WTC11 (cell line): ENCODE data around the gene GUCY2D. TPM values are rescaled to one million over a fixed set of nuclear protein-coding genes. Genes with fewer than 3 reads are reported as not detected.

Source experiments
- ATAC-seq: fragments of 200-7000 bp; cut with Tn5 transposase; 2 replicates; pipeline ENCODE4 v1.10.0; 2021; ENCODE audit warnings: mild to moderate bottlenecking, moderate library complexity
- CTCF ChIA-PET: fragments of 300-600 bp; sonication (Branson Sonifier 250); formaldehyde crosslinking; loops from one replicate; lab custom pipeline; 2021; ENCODE audit warnings: antibody characterized with exemption; lab: Charles Lee
- POLR2A ChIA-PET: fragments of 350-600 bp; sonication (Branson Sonifier 250); formaldehyde crosslinking; loops from one replicate; lab custom pipeline; 2021; ENCODE audit warnings: antibody characterized with exemption; lab: Charles Lee
- DNase-seq: peaks from one replicate; pipeline ENCODE4 v3.0.0; 2021; ENCODE audit warnings: low spot score
- H3K27ac Mint-ChIP-seq: 2 replicates; pipeline ENCODE4 v1.8.0; 2021; ENCODE audit warnings: mixed read lengths
- H3K27me3 Mint-ChIP-seq: 2 replicates; pipeline ENCODE4 v1.8.0; 2021; ENCODE audit warnings: low read depth, mild to moderate bottlenecking, moderate library complexity, mixed read lengths
- H3K36me3 Mint-ChIP-seq: 2 replicates; pipeline ENCODE4 v1.8.0; 2021; ENCODE audit warnings: mixed read lengths
- H3K4me1 Mint-ChIP-seq: 2 replicates; pipeline ENCODE4 v1.8.0; 2022; ENCODE audit warnings: mixed read lengths
- H3K4me3 Mint-ChIP-seq: 2 replicates; pipeline ENCODE4 v1.8.0; 2021; ENCODE audit warnings: mild to moderate bottlenecking, moderate library complexity, mixed read lengths
- H3K9me3 Mint-ChIP-seq: 2 replicates; pipeline ENCODE4 v1.8.0; 2021; ENCODE audit warnings: mixed read lengths
- ESRRA ChIP-seq: sonication (generic); formaldehyde crosslinking; IDR thresholded peaks from 2 replicates; pipeline ENCODE4 v1.8.1; 2022; ENCODE audit warnings: mild to moderate bottlenecking, missing genetic modification reagents, borderline replicate concordance
- FOXP4 ChIP-seq: sonication (generic); formaldehyde crosslinking; IDR thresholded peaks from 2 replicates; pipeline ENCODE4 v1.8.0; 2022; ENCODE audit warnings: mild to moderate bottlenecking, missing genetic modification reagents
- IRF2 ChIP-seq: sonication (generic); formaldehyde crosslinking; IDR thresholded peaks from 2 replicates; pipeline ENCODE4 v1.8.0; 2022; ENCODE audit warnings: low read depth, missing genetic modification reagents, borderline replicate concordance
- MLX ChIP-seq: sonication (generic); formaldehyde crosslinking; IDR thresholded peaks from 2 replicates; pipeline ENCODE4 v1.8.1; 2023; ENCODE audit warnings: mild to moderate bottlenecking, missing genetic modification reagents, moderate library complexity
- NFATC4 ChIP-seq: fragments of 250-450 bp; sonication (Bioruptor Pico); IDR thresholded peaks from 2 replicates; pipeline ENCODE4 v1.9.0; 2021; ENCODE audit warnings: mild to moderate bottlenecking
- NR3C1 ChIP-seq: sonication (generic); formaldehyde crosslinking; conservative IDR thresholded peaks from 2 replicates; pipeline ENCODE4 v1.8.1; 2023; ENCODE audit warnings: low read depth, mild to moderate bottlenecking, missing genetic modification reagents
- TEAD1 ChIP-seq: sonication (generic); formaldehyde crosslinking; IDR thresholded peaks from 2 replicates; pipeline ENCODE4 v1.8.0; 2022; ENCODE audit warnings: mild to moderate bottlenecking, missing genetic modification reagents
- TEAD4 ChIP-seq: sonication (generic); formaldehyde crosslinking; IDR thresholded peaks from 2 replicates; pipeline ENCODE4 v1.8.0; 2022; ENCODE audit warnings: mild to moderate bottlenecking, missing genetic modification reagents
- USF2 ChIP-seq: sonication (generic); formaldehyde crosslinking; IDR thresholded peaks from 2 replicates; pipeline ENCODE4 v1.8.1; 2023; ENCODE audit warnings: mild to moderate bottlenecking, missing genetic modification reagents, moderate library complexity
- total RNA-seq: library from RNA; stranded (reverse); gene quantifications from 3 replicates; pipeline ENCODE4 v1.2.3, GENCODE V29; 2021
- TF ChIP-seq, protein P1 (sequence below): fragments of 250-450 bp; sonication (Bioruptor Pico); IDR thresholded peaks from 2 replicates; pipeline ENCODE4 v1.9.0; 2021; ENCODE audit warnings: mild to moderate bottlenecking, borderline replicate concordance
- TF ChIP-seq, protein P2 (sequence below): sonication (generic); formaldehyde crosslinking; IDR thresholded peaks from 2 replicates; pipeline ENCODE4 v1.8.0; 2022; ENCODE audit warnings: mild to moderate bottlenecking, missing genetic modification reagents
- TF ChIP-seq, protein P3 (sequence below): sonication (generic); formaldehyde crosslinking; IDR thresholded peaks from 2 replicates; pipeline ENCODE4 v1.8.1; 2023; ENCODE audit warnings: mild to moderate bottlenecking, moderate library complexity, missing genetic modification reagents
- TF ChIP-seq, protein P4 (sequence below): sonication (generic); formaldehyde crosslinking; conservative IDR thresholded peaks from 2 replicates; pipeline ENCODE4 v1.8.1; 2022; ENCODE audit warnings: mild to moderate bottlenecking, missing genetic modification reagents
- TF ChIP-seq, protein P5 (sequence below): fragments of 200-600 bp; IDR thresholded peaks from 2 replicates; pipeline ENCODE4 v1.8.0; 2022; ENCODE audit warnings: antibody characterized with exemption
- TF ChIP-seq, protein P6 (sequence below): fragments of 250-450 bp; sonication (Bioruptor Pico); IDR thresholded peaks from 2 replicates; pipeline ENCODE4 v1.9.0; 2021; ENCODE audit warnings: mild to moderate bottlenecking

Gene GUCY2D
- total RNA-seq, 1 experiment from 2014 or later: 0.87 TPM

DNA sequence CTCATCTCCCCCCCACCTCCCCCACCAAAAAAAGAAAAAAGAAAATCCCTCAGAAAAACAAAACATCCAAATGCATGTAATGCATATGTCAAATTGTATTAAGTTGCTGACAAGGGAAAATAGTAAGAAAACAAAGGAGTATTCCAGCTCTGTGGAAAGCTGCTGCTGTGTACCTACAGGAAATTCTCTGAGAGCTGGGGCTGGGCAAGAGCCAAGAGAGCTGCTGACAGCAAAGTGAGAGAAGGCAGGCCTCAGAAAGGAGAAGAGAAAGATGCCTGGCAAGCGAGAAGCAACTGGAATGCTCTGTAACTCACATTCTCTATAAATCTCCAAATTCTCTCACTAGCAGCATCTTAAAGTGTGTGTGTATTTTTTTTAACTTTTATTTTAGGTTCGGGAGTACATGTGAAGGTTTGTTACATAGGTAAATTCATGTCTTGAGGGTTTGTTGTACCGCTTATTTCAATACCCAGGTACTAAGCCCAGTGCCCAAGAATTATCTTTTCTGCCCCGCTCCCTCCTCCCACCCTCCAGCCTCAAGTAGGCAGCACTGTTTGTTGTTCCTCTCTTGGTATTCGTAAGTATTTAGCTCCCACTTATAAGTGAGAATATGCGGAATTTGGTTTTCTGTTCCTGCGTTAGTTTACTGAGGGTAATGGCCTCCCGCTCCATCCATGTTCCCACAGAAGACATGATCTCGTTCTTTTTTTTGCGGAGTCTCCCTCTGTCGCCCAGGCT is 46.0 kb upstream of the GUCY2D start (continued):
- no peak for TF ChIP-seq NR3C1 (CRISPR knock-in tag)
- TF ChIP-seq, protein P1, sequence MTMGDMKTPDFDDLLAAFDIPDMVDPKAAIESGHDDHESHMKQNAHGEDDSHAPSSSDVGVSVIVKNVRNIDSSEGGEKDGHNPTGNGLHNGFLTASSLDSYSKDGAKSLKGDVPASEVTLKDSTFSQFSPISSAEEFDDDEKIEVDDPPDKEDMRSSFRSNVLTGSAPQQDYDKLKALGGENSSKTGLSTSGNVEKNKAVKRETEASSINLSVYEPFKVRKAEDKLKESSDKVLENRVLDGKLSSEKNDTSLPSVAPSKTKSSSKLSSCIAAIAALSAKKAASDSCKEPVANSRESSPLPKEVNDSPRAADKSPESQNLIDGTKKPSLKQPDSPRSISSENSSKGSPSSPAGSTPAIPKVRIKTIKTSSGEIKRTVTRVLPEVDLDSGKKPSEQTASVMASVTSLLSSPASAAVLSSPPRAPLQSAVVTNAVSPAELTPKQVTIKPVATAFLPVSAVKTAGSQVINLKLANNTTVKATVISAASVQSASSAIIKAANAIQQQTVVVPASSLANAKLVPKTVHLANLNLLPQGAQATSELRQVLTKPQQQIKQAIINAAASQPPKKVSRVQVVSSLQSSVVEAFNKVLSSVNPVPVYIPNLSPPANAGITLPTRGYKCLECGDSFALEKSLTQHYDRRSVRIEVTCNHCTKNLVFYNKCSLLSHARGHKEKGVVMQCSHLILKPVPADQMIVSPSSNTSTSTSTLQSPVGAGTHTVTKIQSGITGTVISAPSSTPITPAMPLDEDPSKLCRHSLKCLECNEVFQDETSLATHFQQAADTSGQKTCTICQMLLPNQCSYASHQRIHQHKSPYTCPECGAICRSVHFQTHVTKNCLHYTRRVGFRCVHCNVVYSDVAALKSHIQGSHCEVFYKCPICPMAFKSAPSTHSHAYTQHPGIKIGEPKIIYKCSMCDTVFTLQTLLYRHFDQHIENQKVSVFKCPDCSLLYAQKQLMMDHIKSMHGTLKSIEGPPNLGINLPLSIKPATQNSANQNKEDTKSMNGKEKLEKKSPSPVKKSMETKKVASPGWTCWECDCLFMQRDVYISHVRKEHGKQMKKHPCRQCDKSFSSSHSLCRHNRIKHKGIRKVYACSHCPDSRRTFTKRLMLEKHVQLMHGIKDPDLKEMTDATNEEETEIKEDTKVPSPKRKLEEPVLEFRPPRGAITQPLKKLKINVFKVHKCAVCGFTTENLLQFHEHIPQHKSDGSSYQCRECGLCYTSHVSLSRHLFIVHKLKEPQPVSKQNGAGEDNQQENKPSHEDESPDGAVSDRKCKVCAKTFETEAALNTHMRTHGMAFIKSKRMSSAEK (CRISPR knock-in tag): no peak
- TF ChIP-seq, protein P2, sequence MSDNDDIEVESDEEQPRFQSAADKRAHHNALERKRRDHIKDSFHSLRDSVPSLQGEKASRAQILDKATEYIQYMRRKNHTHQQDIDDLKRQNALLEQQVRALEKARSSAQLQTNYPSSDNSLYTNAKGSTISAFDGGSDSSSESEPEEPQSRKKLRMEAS (CRISPR knock-in tag): no peak
- TF ChIP-seq, protein P3, sequence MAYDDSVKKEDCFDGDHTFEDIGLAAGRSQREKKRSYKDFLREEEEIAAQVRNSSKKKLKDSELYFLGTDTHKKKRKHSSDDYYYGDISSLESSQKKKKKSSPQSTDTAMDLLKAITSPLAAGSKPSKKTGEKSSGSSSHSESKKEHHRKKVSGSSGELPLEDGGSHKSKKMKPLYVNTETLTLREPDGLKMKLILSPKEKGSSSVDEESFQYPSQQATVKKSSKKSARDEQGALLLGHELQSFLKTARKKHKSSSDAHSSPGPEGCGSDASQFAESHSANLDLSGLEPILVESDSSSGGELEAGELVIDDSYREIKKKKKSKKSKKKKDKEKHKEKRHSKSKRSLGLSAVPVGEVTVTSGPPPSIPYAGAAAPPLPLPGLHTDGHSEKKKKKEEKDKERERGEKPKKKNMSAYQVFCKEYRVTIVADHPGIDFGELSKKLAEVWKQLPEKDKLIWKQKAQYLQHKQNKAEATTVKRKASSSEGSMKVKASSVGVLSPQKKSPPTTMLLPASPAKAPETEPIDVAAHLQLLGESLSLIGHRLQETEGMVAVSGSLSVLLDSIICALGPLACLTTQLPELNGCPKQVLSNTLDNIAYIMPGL: no peak

- peaks cover 5% of the 10 kb centered on the region; the same call in 1 of the 2 replicates for H3K27me3 Mint-ChIP-seq
- H3K4me1 Mint-ChIP-seq: peaks cover 17% of the 10 kb centered on the region
- ATAC-seq (no peak), DNase-seq (no peak)
- TF ChIP-seq, protein P4, sequence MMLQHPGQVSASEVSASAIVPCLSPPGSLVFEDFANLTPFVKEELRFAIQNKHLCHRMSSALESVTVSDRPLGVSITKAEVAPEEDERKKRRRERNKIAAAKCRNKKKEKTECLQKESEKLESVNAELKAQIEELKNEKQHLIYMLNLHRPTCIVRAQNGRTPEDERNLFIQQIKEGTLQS: no peak
- TF ChIP-seq TEAD4 (no peak), IRF2 (CRISPR knock-in tag) (no peak), MLX (CRISPR knock-in tag) (no peak), USF2 (no peak), NFATC4 (no peak), TEAD1 (no peak), ESRRA (CRISPR knock-in tag) (no peak), FOXP4 (CRISPR knock-in tag) (no peak)
- TF ChIP-seq, protein P5, sequence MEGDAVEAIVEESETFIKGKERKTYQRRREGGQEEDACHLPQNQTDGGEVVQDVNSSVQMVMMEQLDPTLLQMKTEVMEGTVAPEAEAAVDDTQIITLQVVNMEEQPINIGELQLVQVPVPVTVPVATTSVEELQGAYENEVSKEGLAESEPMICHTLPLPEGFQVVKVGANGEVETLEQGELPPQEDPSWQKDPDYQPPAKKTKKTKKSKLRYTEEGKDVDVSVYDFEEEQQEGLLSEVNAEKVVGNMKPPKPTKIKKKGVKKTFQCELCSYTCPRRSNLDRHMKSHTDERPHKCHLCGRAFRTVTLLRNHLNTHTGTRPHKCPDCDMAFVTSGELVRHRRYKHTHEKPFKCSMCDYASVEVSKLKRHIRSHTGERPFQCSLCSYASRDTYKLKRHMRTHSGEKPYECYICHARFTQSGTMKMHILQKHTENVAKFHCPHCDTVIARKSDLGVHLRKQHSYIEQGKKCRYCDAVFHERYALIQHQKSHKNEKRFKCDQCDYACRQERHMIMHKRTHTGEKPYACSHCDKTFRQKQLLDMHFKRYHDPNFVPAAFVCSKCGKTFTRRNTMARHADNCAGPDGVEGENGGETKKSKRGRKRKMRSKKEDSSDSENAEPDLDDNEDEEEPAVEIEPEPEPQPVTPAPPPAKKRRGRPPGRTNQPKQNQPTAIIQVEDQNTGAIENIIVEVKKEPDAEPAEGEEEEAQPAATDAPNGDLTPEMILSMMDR: no peak
- TF ChIP-seq, protein P6, sequence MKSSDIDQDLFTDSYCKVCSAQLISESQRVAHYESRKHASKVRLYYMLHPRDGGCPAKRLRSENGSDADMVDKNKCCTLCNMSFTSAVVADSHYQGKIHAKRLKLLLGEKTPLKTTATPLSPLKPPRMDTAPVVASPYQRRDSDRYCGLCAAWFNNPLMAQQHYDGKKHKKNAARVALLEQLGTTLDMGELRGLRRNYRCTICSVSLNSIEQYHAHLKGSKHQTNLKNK: no peak
- TF ChIP-seq, protein P2 (CRISPR knock-in tag): no peak
- no peak overlapping the region for H3K4me3 Mint-ChIP-seq
- no peaks in the 10 kb centered on the region for H3K9me3 Mint-ChIP-seq
- no peak overlapping the region for H3K27ac Mint-ChIP-seq
- no peaks in the 10 kb centered on the region for H3K36me3 Mint-ChIP-seq
- ChIA-PET CTCF (no interaction called here), POLR2A (no interaction called here)
Observed at GRCh38 chr17:7959503-7960253, 42.7 kb upstream of the GUCY2D start.
